ENCODE results near the gene KTN1.
A peak's percentile ranks its signal among the peaks of the same experiment; 100 is the strongest.

The KTN1 gene

DNA sequence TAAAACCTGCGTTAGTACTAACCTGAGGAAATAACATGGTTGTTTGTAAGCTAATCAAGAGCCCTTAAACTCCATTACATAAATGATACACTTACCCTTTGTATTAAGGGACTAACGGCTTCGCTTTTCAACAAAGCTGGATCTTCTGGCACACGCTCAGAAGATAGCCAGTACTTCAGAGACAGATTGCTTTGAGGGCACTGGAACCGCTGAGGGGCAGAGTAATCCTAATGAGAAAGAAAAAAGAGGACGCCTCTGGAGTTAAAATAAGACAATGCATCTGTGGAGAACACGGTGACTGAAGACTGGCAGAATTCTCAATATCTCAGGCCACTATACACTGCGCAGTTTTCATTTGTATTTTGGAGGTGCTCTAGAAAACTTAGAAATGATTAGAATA, 1.5 kb upstream of the KTN1 start:
- no peak for DNase-seq

DNA sequence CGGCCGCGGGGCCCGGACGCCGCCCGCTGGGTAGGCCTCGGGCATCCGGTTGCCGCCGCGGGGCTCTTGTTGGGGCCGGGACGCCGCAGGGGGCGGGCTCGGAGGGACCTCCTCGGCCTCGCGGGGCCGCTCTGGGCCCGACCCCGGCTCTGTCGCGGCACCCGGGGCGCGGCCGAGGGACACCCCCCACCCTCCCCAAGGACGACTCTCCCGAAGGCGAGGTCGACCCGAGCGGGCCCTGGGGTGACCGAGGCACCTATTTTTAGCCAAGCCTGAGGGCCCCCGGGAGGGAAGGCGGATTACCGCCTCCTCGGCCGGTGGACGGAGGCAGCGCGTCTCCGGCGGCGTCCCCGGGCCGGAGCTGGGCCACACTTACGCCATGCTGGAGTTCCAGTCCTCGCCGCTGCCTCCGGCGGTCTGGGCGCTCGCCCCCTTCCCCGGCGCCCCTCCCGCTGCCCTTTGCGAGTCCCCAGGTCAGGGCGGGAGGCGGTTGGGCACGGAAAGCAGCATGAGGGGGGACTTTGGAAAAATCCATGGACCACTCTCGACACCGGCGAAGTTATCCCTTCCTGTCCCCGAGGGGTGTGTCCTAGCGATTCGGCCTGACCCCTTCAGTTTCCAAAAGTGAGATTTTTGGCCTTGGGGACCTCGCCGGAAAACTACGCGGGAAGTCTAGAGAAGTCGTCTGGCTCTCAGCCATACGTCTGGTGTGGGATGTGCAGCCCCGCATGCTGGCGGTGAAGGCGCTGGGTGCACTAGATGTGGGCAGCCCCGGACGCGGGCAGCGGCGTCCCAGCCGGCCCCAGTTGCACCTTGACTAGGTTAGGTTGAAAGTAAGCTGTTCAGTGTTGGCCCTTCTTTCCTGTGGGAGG, 699 bp downstream of the KTN1 start:
- DNase-seq = peak; percentile 38 to 67

DNA sequence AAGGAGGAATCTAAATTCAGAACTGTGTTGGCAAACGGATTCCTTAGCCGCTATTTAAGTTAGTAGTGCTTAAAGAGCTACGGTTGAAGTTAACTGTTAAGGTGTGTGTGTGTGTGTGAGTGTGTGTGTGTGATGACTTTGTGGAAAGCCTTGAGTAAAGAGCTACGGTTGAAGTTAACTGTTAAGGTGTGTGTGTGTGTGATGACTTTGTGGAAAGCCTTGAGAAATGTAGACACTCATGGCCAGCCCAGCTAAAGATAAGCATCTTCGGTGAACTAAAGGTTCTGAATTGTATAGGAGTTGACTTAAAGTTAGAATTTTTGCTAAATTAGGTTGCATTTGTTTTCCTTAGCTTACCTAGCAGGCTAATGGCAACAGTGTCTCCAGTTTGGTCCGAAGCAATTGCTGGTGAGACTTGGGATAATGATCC, 1.4 kb downstream of the KTN1 start:
- peak in 1 of 2 experiments; percentile 37 for DNase-seq

DNA sequence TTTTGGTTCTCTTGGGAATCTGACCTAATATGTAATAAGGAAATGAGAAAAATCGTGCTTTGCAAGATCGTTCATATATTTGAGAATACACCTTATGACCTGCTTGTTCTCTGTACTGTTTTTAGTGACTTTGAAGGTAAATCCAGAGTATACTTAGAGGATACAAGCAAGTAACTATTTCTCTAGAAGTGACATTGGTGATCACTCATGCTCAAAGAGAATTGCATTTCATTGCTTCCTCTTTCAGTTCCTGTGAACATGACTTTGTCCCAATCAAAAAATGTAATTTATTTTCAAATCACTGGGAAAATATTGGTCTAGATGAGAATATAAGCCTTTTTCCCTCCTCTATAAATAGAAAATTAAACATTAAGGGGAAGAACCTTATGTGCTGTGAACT, 2.7 kb downstream of the KTN1 start:
- no peak for DNase-seq

DNA sequence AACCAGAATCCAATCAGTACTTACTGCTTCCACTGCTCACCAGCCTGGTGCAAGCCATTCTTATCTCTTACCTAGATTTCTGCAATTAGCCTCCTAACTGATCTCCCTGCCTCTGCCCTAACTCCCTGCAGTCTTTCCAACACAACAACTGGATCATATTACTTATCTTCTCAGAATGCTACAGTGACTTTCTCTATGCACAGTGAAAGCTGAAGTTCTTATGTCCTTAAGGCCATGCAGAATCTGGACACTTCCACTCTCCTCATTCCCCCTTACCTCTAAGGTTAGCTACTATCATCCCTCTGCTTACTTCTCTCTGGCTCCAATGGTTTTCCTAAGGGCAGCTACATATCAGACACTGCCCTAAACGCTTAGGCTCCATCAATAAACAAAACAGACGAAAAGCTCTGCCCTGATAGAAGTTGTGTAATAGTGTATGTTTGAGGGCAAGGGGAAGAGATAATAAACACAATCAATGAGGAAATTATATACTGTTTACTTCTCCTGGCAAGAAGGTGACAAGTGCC, 4.0 kb downstream of the KTN1 start:
- DNase-seq = no peak

DNA sequence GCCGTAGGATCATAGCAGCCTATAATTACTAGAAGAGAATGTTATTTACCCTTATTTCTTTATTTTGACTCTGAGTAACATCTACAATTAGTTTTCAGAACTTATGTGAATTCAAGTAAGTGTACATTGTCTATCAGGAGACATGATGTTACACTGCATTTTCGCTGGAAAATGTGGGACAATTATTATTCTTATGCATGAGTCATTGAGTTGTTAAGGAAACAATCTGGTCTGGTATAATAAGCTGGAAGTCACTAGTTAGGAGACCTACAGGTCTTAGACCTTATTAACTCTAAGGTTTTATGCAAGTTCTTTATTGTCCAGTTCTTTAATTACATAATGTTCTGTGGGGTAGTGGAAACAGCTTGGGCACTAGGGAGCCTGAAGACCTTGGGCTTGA, 5.8 kb downstream of the KTN1 start:
- no peak for DNase-seq

DNA sequence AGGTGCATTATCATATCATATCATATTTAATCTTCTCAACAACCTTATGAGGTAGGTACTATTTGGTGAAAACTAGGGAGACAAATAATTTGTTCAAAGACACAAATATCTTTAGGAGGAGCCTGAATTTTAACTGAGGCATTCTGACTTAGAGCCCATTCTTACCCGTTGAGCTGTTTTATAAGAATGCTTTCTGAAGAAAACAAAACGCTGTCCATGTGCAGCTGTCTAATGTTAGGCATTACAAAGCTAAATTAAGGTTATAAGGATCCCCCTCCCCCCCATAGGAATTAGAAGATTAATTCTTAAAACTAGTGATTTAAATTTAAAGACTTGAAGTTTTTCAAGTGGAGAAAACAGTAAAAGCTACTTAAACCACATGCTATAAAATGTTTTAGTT, 6.4 kb downstream of the KTN1 start:
- no peak for DNase-seq

DNA sequence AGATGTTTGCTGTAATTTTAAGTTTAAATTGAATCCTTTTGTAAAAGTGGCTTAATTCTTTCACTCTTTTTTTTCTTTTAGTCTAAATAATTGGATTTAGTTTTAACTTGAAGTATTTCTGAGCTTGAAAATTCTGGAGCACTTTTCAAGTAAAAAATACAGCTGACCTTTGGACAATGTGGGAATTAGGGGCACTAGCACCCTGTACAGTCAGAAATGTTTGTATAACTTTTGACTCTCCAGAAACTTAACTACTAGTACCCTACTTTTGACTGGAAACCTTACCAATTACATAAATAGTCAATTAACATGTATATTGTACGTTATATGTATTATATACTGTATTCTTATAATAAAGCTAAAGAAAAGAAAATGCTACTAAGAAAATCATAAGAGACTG, 7.8 kb downstream of the KTN1 start:
- DNase-seq = no peak

DNA sequence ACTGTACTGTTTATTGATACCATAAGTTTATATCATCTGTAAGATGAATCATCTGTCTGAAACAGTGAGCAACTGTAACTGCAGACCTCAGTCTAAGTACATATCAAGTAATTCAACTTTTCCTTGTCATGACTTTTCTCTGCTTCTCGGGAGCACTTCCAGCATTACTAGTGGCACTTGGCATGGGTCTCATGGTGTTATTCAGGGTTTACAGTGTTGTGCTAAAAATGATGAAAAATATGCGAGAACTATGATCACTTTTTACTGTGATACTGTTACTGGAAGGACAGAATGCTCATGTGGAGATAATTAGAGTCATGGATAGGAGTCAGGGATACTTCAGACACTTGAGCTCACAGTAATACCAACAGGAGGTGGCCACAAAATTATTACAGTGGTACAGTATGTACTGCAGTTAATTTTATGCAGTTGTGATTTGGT, 8.3 kb downstream of the KTN1 start:
- DNase-seq = no peak

DNA sequence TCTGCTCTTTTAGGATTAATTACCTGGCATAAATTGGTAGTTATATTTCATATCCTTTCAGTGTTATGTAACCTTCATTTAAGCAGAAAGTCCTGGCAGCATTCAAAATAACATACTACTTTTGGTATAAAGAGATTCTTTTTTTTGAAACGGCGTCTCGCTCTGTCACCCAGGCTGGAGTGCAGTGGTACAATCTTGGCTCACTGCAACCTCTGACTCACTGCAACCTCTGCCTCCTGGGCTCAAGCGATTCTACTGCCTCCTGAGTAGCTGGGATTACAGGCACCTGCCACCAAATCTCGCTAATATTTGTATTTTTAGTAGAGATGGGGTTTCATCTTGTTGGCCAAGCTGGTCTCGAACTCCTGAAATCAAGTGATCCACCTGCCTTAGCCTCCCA, 9.2 kb downstream of the KTN1 start:
- DNase-seq = no peak

DNA sequence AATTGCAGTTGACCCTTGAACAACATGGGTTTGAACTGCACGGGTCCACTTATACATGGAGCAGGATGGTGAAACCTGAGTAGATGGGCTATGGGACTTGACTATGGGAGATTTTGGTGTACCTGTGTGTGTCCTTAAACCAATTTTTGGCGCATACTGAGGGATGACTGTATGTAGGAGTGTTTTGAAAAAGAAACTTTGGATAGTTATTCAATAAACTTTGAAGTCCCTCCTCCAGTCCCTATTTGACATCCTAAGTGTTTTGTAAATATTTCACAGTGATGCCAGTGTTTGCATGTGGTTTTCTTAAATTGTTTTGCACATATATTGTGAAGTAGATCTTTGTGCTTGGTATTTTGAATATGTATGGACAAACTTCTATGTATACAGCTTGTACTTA, 12.4 kb downstream of the KTN1 start:
- no peak for DNase-seq

DNA sequence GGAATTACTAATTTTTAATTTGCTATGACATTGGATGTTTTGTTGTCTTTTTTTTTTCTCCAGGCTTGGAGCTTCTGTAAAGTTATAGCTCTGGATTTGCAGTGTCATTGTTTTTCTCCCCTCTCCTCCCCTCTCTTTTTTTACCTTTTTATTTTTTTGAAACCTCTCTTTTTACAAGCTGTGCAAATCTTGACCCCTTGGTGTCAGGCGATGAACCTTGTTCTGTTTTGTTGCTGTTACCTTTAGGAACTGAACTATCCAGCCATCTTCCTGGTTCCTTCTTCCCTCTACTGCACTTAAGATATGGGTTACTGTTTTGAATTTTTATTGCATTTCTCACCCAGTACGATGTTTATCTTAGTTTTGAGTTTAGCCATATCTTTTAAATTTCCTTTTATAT, 13.7 kb downstream of the KTN1 start:
- no peak for DNase-seq

DNA sequence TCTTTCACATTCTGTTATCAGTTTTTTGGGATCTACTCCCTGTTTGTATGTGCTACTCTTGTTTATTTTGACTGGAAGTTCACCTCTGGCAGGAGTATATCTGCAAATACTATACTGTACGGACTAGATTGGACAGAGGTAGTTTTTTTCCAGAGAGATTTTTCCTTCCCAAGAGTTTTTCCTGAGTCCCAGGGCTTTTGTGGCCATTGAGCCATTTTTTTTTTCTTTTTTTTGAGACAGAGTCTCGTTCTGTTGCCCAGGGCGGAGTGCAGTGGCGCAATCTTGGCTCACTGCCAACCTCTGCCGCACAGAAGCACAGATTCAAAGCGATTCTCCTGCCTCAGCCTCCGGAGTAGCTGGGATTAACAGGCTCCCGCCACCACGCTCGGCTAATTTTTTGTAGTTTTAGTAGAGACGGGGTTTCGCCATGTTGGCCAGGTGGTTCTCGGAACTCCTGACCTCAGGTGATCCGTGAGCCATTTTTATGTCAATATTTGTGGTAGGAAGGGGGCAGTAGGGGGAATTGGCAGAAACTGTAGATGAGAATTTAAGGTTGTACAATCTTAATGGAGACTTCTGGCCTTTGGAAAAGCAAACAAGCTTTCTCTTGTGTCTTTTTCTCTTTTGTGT, 19.4 kb downstream of the KTN1 start:
- peak in 1 of 2 experiments; percentile 27 for DNase-seq

DNA sequence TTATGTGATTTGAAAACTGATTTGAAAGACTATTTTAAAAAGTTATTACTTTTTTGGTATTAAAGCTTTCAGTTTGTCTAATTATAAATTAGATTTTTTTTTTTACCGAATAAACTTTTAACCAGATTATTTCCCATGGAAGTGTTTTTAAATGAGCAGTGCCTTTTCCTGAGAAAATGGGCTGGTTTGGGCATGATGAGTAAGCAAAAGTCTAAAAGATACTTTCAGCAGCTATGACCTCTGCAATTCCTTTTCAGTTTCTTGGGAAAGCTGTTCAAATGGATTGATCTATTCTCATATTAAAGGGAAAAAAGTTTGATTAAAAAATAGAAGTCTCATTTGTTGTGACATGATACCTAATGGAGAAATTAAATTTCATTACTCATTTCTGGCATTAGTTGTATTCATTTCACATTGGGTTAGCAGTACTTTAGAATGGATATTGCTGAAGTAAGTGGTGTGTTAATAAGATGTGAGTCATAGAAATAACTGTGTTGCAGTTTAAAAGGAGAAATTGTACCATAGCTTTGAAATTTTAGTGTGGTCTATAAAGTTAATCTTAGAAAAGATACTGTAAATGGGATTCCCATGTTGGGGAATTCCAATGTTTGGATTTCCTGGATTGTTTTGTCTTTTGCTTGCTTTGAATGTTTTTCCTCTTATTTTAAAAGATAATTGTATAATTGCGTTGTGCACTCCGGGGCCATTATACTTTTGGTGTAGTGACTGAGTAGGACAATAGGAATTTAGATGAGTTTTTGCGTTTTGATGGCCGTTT, 21.0 kb downstream of the KTN1 start:
- no peak for DNase-seq

DNA sequence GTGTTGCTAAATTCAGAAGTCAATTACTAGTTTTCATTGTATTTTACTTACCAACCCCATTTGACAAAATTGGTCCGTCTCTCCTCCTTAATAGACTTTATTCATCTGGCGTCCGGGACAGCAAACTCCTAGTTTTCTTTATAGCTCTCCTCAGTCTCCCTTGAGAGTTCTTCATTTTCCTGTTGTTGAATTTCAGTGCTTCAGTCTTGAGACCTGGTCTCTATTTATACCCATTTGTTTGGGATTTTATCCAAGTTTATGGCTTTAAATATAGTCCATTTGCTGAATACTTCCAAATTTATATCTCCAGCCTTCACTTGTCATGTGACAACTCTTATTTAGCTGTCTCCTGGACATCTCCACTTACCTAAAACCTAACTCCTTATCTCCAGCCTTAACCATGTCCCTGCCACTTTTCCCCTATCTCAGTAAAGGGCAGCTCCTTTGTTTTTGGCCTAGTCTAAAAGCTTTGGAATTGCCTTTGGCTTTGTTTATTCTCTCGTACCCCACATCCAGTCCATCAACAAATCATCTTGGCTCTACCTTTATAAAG, 23.5 kb downstream of the KTN1 start:
- DNase-seq = no peak

DNA sequence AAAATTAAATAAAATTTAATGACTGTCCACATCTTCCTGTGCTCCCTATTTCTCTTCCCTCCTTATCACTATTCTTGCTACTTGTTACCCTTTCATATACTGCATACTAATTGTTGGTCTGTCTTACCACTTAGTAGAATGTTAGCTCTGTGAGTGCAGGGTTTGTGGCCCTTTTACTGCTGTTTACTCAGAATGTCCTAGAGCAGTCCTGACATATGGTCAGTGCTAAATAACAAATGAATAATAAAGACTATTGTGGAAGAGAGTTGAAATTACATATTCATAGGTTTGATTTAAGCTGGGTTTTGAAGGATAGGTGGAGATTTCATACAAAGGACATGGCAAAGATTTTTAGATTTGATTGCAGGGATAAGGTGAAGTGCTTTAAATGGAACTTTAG, 24.5 kb downstream of the KTN1 start:
- DNase-seq = no peak

DNA sequence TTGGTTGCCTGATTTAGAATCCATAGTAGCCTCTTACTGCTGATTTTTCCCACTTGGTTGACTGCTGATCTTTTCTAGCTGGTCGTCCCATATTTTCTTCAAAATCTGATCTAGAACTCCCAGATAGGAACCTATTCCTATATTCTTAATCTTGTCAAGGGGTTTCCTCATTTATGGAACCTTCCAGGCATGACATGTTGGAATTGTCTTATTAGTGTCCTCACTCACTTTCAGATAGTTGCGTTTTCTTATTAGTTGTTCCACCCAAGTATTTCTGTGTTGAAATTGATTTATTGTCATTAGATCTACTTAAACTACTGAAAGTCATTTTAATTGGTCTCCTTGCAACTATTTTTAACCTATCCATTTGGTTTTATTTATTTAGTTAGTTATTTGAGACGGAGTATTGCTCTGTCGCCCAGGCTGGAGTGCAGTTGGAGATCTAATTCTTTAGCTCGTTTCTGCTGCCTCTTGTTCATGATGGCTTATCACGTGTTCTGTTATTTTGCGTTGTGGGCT, 25.0 kb downstream of the KTN1 start:
- DNase-seq = no peak

DNA sequence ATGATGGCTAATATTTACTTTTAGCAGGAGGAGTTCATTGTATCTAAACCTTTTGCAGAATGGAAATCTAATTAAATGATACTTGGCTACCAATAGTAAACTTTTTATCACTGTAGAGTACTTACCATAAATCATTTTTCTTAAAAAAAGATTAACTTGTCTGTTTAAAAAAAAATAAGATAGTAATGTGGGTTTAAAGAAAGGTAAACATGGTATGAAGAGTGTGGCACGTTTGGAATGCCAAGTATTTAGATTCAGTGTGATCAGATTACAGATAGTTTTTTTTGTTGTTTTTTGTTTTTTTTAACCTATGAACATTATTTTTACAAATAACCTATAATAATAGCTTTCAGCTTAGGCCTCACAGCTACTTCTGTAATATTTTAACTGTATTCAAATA, 25.8 kb downstream of the KTN1 start:
- no peak for DNase-seq

DNA sequence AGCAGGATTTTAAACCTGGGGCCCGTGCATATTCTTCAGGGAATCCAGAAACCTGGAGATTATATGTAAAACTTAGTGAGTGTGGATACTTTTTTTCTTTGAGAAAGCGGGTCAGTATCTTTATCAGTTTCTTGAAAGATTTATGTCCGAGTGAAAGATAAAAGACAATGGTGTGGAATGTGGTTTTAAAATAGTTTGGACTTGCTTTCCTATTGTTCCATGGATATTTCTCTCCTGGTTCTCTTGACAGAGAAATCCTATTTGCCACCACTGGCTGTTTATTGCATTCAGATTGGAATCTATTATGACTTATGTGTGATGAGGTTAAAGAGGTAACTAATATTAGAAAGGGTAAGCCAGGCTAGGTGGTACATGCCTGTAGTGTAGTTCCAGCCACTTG, 27.4 kb downstream of the KTN1 start:
- DNase-seq = no peak

DNA sequence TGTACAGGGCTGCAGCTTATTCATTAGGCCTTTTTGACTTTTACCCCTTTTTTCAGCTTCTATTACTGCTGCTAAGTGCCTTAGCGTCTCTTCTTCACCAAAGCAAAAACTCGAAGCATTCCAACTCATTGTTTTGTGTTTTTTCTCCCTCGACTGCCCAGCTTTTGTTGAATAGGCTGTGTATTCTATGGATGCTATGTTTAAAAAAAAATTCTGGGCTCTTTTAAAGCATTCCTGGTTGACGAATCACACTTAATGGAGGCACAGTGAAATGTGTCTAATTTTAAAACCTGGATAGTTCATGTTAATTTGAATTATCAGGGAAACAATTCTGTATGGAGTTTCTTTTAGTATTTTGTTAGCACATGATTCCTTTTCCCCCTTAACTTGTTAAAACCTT, 29.7 kb downstream of the KTN1 start:
- DNase-seq = no peak

DNA sequence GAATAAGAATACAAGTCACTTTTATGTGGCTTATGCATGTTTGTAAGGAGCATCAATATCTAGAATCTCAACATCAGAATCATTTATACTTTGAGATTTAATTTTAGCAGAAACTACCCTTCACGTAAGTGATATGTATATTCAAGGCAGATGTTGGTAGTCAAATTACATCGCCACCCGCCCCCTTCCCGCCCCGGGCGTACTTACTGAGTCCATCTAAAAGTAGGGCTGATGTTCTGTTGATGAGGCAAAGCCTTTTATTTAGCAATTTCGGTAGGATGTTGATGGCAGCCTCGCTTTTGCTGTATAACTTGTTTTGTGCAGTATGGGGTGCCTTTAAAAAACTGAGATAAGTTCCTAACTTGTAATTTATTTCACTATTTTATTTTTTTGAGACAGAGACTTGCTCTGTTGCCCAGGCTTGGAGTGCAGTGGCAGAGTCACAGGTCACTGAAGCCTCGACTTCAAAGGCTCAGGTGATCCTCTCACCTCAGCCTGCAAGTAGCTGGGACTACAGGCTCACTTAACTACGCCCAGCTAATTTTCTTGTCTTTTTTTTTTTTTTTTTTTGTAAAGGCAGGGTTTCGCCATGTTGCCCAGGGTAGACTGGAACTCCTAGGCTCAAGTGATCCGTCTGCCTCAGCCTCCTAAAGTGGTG, 30.8 kb downstream of the KTN1 start:
- no peak for DNase-seq

DNA sequence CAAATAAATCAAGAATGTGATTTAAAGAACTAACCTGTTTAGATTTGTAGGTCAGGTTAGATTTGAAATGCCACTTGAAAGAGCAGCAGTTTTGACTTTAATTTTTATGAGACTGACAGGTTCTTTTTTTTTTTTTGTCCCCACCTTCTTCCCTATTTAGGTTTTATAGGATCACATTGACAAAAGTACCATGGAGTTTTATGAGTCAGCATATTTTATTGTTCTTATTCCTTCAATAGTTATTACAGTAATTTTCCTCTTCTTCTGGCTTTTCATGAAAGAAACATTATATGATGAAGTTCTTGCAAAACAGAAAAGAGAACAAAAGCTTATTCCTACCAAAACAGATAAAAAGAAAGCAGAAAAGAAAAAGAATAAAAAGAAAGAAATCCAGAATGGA, 31.9 kb downstream of the KTN1 start:
- no peak for DNase-seq
